Measurements from ENCODE around the gene AFAP1.

Gene AFAP1

DNA sequence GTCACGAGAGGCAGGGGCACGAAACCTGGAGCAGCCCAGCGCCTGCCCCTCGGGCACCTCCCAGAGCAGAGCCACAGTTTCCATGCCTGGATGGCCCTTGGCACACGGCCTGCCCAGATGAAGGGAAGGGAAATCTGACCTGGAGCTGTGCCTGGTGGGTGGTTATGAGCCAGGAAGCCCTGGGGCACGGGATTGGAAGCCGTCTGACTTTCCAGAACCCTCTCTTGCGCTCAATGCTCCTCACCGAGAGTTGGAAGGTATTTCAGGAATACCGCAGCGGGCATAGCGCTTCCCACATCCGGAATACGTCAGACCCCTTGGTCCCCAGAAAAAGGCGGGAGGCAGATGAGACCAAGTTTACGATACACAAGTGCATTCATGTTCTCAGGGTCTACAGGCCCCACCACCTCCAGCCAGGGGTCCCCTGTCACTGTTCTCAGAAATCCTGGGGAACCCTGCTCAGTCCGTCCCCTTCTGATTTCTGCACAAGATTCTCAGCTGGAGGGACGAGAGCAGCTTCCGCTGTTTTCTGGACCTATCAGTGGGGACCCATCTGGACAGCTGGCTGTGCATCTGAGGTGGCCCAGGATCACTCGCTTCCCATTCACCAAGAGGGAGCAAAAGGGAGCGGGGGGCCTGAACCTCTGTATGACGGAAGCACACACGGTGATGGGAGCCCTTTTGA lies 172.9 kb downstream of the AFAP1 start:
- DNase-seq = no peak
- peaks cover 92% of the 10 kb centered on the region for H3K36me3 ChIP-seq
- no peaks in the 10 kb centered on the region for H3K27me3 ChIP-seq
- no peak overlapping the region for H3K4me3 ChIP-seq (ENCODE audit: low read depth, low read length)
- TF ChIP-seq, protein P1, sequence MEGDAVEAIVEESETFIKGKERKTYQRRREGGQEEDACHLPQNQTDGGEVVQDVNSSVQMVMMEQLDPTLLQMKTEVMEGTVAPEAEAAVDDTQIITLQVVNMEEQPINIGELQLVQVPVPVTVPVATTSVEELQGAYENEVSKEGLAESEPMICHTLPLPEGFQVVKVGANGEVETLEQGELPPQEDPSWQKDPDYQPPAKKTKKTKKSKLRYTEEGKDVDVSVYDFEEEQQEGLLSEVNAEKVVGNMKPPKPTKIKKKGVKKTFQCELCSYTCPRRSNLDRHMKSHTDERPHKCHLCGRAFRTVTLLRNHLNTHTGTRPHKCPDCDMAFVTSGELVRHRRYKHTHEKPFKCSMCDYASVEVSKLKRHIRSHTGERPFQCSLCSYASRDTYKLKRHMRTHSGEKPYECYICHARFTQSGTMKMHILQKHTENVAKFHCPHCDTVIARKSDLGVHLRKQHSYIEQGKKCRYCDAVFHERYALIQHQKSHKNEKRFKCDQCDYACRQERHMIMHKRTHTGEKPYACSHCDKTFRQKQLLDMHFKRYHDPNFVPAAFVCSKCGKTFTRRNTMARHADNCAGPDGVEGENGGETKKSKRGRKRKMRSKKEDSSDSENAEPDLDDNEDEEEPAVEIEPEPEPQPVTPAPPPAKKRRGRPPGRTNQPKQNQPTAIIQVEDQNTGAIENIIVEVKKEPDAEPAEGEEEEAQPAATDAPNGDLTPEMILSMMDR (IDR thresholded peaks at IDR 0.05; ENCODE audit: low read depth, low read length) = no peak
- peaks cover 4% of the 10 kb centered on the region; the same call in 1 of the 2 replicates for H3K4me1 ChIP-seq
- no peaks in the 10 kb centered on the region for H3K9me3 ChIP-seq

DNA sequence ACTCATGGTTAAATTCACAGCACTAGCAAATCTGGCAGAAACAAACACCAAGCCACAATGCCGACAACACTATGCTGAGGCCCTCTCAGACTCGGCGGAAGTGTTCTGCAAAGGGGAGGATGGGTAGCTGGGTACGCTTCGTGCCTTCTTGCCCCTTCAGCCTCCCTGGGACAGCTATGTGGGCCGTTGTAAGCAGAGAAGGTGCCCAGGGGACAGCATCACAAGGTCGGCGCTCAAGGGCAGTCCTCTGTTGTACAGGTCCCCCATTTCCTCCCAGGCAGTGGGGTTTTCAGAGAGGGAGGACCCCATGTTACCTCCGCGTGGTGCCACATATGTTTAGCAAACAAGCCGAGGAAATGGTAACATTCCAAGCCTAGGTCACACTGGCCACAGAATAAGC lies 173.6 kb downstream of the AFAP1 start:
- Histone ChIP-seq H3K27me3 (no peaks in the 10 kb centered on the region), H3K9me3 (no peaks in the 10 kb centered on the region), H3K4me3 (ENCODE audit: low read depth, low read length) (no peak overlapping the region), H3K4me1 (no peaks in the 10 kb centered on the region), H3K36me3 (peaks cover 92% of the 10 kb centered on the region)
- TF ChIP-seq, protein P1 (IDR thresholded peaks at IDR 0.05; ENCODE audit: low read depth, low read length) = no peak
- no peak for DNase-seq

DNA sequence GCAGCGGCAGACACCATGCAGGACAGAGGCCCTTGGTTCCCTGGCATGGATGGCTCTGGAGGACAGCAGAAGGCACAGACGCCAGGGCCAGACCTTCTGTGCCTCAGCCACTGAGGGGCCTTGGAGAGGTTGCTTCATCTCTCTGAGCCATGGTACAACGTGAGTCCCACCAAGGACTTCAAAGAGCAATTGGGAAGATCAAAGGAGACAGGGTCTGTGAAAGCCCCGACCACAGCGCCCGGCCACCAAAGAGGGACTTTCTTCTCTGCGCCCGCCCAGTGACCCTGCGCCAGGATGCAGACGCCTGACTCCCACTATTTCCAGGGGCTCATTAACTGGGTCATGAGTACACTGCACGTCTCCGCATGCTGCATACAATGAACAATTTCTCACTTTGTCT lies 174.0 kb downstream of the AFAP1 start:
- Histone ChIP-seq H3K4me1 (no peaks in the 10 kb centered on the region), H3K4me3 (ENCODE audit: low read depth, low read length) (no peak overlapping the region), H3K9me3 (no peaks in the 10 kb centered on the region), H3K27me3 (no peaks in the 10 kb centered on the region), H3K36me3 (peaks cover 92% of the 10 kb centered on the region)
- DNase-seq = no peak
- TF ChIP-seq, protein P1 (IDR thresholded peaks at IDR 0.05; ENCODE audit: low read depth, low read length) = no peak

DNA sequence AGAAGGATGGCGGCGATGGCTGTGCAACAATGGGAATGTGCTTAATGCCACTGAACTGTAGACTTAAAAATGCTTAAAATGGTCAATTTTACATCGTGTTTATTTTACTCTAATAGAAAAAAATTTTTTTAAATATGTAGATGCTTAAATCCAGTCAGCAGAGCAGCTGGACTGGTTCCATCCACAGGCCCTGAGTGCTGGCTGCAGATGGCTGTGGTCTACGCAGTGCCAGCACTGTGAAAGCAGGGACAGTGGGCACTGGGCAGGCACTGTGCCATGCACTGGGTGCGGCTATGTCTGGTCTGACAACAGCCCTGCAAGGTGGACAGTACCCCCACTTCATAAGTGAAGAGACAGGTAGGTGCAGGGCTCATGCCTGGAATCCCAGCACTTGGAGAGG lies 175.2 kb downstream of the AFAP1 start:
- TF ChIP-seq, protein P1 (IDR thresholded peaks at IDR 0.05; ENCODE audit: low read depth, low read length) = no peak
- H3K36me3 ChIP-seq = peaks cover 92% of the 10 kb centered on the region
- H3K4me1 ChIP-seq = no peaks in the 10 kb centered on the region
- no peaks in the 10 kb centered on the region for H3K27me3 ChIP-seq
- no peak for DNase-seq
- no peaks in the 10 kb centered on the region for H3K9me3 ChIP-seq
- no peak overlapping the region for H3K4me3 ChIP-seq (ENCODE audit: low read depth, low read length)

DNA sequence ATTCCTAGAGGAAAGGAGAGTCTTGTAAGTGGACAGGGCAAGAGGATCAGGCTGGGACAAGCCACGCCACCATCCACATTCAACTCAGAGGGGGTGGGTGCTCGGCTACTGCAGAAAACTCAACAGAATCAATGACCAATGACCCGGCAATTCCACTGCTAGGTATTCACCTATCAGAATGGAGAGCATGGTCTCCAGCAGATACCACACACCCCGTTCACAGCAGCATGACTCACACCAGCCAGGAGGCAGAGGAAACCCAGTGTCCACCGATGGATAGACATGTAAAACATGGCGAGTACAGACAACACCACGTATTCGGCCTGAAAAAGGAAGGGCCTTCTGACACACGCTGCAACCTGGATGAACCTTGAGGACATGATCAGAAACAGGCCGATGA lies 175.9 kb downstream of the AFAP1 start:
- Histone ChIP-seq H3K9me3 (no peaks in the 10 kb centered on the region), H3K4me1 (no peaks in the 10 kb centered on the region), H3K4me3 (ENCODE audit: low read depth, low read length) (no peak overlapping the region), H3K36me3 (peaks cover 90% of the 10 kb centered on the region), H3K27me3 (no peaks in the 10 kb centered on the region)
- no peak for DNase-seq
- TF ChIP-seq, protein P1 (IDR thresholded peaks at IDR 0.05; ENCODE audit: low read depth, low read length) = no peak

DNA sequence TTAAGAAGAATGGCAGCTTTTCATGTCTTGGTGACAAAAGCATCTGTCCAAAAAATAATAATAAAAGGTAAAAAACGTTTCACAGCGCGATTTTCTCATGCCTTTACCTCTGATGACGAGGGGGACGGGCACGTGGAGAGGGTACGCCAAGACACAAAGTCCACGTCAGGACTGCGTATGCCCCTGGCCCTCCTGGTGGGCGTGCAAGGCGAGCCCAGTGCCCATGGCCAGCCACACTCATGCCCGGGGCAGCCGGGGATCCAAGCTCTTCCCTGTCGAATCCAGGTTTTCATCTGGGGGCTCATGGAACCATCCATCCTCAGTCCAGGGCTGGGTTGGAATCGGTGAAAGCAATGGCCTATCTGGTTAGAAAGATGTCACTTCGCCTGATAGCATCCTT lies 176.6 kb downstream of the AFAP1 start:
- H3K4me3 ChIP-seq (ENCODE audit: low read depth, low read length) = no peak overlapping the region
- H3K36me3 ChIP-seq = peaks cover 89% of the 10 kb centered on the region
- no peaks in the 10 kb centered on the region for H3K4me1 ChIP-seq
- no peaks in the 10 kb centered on the region for H3K27me3 ChIP-seq
- TF ChIP-seq, protein P1 (IDR thresholded peaks at IDR 0.05; ENCODE audit: low read depth, low read length) = no peak
- no peaks in the 10 kb centered on the region for H3K9me3 ChIP-seq
- no peak for DNase-seq

Measured in BE2C (cell line).